OCI-LY7 (cell line): ENCODE results near the gene MESP1. TPM values are rescaled to one million over a fixed set of nuclear protein-coding genes. Genes with fewer than 3 reads are reported as not detected.
A peak's percentile ranks its signal among the peaks of the same experiment; 100 is the strongest.

Experiments
- BruUV-seq: library from RNA; stranded (reverse); fragments of 400-500 nt; replicated peaks from 2 replicates; lab custom pipeline; 2021; lab: Mats Ljungman, UMichigan
- CTCF ChIA-PET: fragments of 300-600 bp; sonication (Branson Sonifier 250); formaldehyde crosslinking; loops from one replicate; lab custom pipeline; 2022; ENCODE audit warnings: antibody characterized with exemption; ENCODE audit not compliant: unreplicated experiment; lab: Charles Lee
- POLR2A ChIA-PET: fragments of 300-600 bp; sonication (Branson Sonifier 250); formaldehyde crosslinking; loops from one replicate; lab custom pipeline; 2022; ENCODE audit warnings: antibody characterized with exemption; lab: Charles Lee
- DNase-seq: peaks from one replicate; pipeline ENCODE4 v3.0.0-alpha.2; 2015; ENCODE audit warnings: low spot score
- H2AFZ ChIP-seq: fragments of 200-600 bp; sonication (generic), shearing (Covaris generic); 2 replicates; pipeline ENCODE4 v1.6.1; 2014; ENCODE audit warnings: mild to moderate bottlenecking, antibody characterized with exemption, low read length, moderate library complexity
- H3K27ac ChIP-seq: fragments of 200-600 bp; sonication (generic); 2 replicates; pipeline ENCODE4 v1.5.1; 2014; ENCODE audit warnings: mixed run types, low read depth, mild to moderate bottlenecking, moderate library complexity, low read length, inconsistent platforms; ENCODE audit not compliant: poor library complexity, severe bottlenecking
- H3K36me3 ChIP-seq: fragments of 200-600 bp; sonication (generic); 2 replicates; pipeline ENCODE4 v1.6.1; 2014; ENCODE audit warnings: mild to moderate bottlenecking, antibody characterized with exemption, low read length, moderate library complexity, mixed read lengths; ENCODE audit not compliant: insufficient read depth
- H3K4me1 ChIP-seq: fragments of 200-600 bp; sonication (generic); 2 replicates; pipeline ENCODE4 v1.5.1; 2014; ENCODE audit warnings: mild to moderate bottlenecking, low read length; ENCODE audit not compliant: insufficient read depth, poor library complexity, severe bottlenecking
- H3K4me2 ChIP-seq: fragments of 200-600 bp; sonication (generic); 2 replicates; pipeline ENCODE4 v1.6.1; 2014; ENCODE audit warnings: mild to moderate bottlenecking, low read length
- H3K4me3 ChIP-seq: fragments of 200-600 bp; sonication (generic); 2 replicates; pipeline ENCODE4 v1.5.1; 2014; ENCODE audit warnings: mild to moderate bottlenecking, low read depth, low read length; ENCODE audit not compliant: poor library complexity, severe bottlenecking
- H3K79me2 ChIP-seq: fragments of 200-600 bp; sonication (generic); 2 replicates; pipeline ENCODE4 v1.6.1; 2016; ENCODE audit warnings: low read depth, mild to moderate bottlenecking, low read length, moderate library complexity, mixed read lengths; ENCODE audit not compliant: insufficient read depth
- H3K9me2 ChIP-seq: fragments of 200-600 bp; sonication (generic); 2 replicates; pipeline ENCODE4 v1.6.1; 2016; ENCODE audit warnings: mild to moderate bottlenecking, low read length, mixed read lengths; ENCODE audit not compliant: insufficient read depth
- H3K9me3 ChIP-seq: fragments of 200-600 bp; sonication (generic); 2 replicates; pipeline ENCODE4 v1.6.1; 2014; ENCODE audit warnings: mild to moderate bottlenecking, mixed run types, low read length, mixed read lengths
- H4K20me1 ChIP-seq: fragments of 200-600 bp; sonication (generic); 2 replicates; pipeline ENCODE4 v1.6.1; 2014; ENCODE audit warnings: mild to moderate bottlenecking, antibody characterized with exemption, low read length, moderate library complexity, mixed read lengths; ENCODE audit not compliant: insufficient read depth
- CTCF ChIP-seq: fragments of 200-600 bp; sonication (generic); conservative IDR thresholded peaks from 2 replicates; pipeline ENCODE4 v1.5.1; 2014; ENCODE audit warnings: mild to moderate bottlenecking, antibody characterized with exemption, low read length, moderate library complexity, mixed read lengths
- EZH2phosphoT487 ChIP-seq: fragments of 200-600 bp; sonication (generic); IDR thresholded peaks from 2 replicates; pipeline ENCODE4 v1.6.1; 2018; ENCODE audit warnings: low read depth, borderline replicate concordance, mild to moderate bottlenecking, mixed run types, antibody characterized with exemption, low read length, moderate library complexity, mixed read lengths
- intact Hi-C: fragments of 100-400 bp; cut with micrococcal nuclease; formaldehyde crosslinking; loops from one replicate; pipeline ENCODE4 v1.10.0; 2022; ENCODE audit not compliant: unreplicated experiment
- total RNA-seq, 2 experiments: library from RNA; depleted of rRNA in 1 of 2; stranded (reverse); fragments of >200 nt in 1 of 2; shearing (Covaris generic) in 1 of 2; gene quantifications; 2 replicates each; pipeline ENCODE4 v1.2.3, GENCODE V29; 2014 to 2022

The MESP1 gene
- total RNA-seq, 2 experiments from 2014 or later = 3.5 TPM; not detected in 1

DNA sequence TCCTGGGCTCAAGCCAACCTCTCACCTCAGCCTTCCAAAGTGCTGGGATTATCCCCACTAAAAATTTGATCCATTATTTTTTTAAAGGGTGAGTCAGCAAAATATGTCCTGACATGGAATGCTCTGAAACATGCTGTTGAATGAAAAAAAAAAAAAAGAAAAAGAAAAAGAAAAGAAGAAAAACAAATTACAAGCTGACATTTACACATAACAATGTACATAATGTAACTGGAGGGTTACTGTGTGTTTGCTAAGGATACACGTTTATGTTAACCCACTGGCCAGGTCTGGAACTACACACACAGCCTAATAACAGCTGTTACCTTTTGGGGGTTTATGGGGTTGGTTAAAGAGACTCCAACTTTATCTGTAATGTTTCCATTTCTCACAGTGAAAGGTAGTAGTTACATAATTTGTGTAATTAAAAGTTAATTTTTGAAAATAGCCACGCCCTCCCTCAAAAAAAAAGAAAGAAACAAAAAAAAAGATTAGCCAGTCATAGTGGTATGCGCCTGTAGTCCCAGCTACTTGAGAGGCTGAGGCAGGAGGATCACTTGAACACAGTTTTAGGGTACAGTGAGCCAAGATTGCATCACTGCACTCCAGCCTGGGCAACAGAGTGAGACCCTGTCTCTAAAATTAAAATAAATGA lies 22.0 kb upstream of the MESP1 start:
- TF ChIP-seq EZH2phosphoT487 = no peak
- TF ChIP-seq CTCF = peak; percentile 60; the same call in 1 of the 2 replicates
- BruUV-seq = no TSS peak
- ChIA-PET CTCF (no interaction called here), POLR2A (interaction anchor here (0.8 to 1.1 kb wide), 2 partner anchors 12 to 57 kb away, joined by 3 read pairs; no protein-coding TSS in a partner anchor)
- Histone ChIP-seq H2AFZ (no peak overlapping the region), H3K4me1 (no peaks in the 10 kb centered on the region), H3K36me3 (no peaks in the 10 kb centered on the region), H3K4me3 (no peak overlapping the region), H3K27ac (no peak overlapping the region), H3K9me3 (no peaks in the 10 kb centered on the region), H3K4me2 (no peak overlapping the region), H3K79me2 (no peaks in the 10 kb centered on the region), H4K20me1 (no peaks in the 10 kb centered on the region), H3K9me2 (no peaks in the 10 kb centered on the region)
- peak; percentile 43 for DNase-seq
- intact Hi-C loops = no loop called here

- intact Hi-C loops = no loop called here
- Histone ChIP-seq H2AFZ (no peak overlapping the region), H3K79me2 (no peaks in the 10 kb centered on the region), H3K27ac (no peak overlapping the region), H3K4me2 (no peak overlapping the region), H3K36me3 (no peaks in the 10 kb centered on the region), H3K9me3 (no peaks in the 10 kb centered on the region), H4K20me1 (no peaks in the 10 kb centered on the region), H3K9me2 (no peaks in the 10 kb centered on the region), H3K4me1 (no peaks in the 10 kb centered on the region), H3K4me3 (no peak overlapping the region)
- POLR2A ChIA-PET = no interaction called here
- DNase-seq = no peak
- BruUV-seq = no TSS peak
- TF ChIP-seq CTCF = no peak
- no peak for TF ChIP-seq EZH2phosphoT487
- CTCF ChIA-PET = no interaction called here
Observed at GRCh38 chr15:89770041-89770440, 19.0 kb upstream of the MESP1 start.

DNA sequence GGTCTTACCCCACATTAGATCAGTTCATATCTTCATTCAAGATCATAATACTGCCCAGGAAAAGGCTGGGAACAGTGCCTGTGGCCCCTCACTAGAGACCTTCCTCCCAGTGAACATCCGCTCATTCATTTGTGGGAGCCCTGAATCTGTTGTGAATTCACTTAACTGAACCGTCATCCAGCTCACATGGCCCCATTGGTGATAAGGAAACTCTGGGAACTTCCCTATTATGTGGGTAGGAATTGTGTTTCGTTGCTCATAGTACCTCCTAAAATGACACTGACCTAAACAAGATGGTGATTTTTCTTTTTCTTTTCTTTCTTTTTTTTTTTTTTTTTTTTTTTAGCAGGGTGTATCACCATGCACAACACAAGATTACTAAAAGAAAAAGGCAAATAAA lies 18.3 kb upstream of the MESP1 start:
- no peaks in the 10 kb centered on the region for H3K79me2 ChIP-seq
- ChIA-PET POLR2A (no interaction called here), CTCF (no interaction called here)
- BruUV-seq = no TSS peak
- no peak for DNase-seq
- TF ChIP-seq CTCF = no peak
- TF ChIP-seq EZH2phosphoT487 = no peak
- H3K4me3 ChIP-seq = no peak overlapping the region
- H3K9me3 ChIP-seq = no peaks in the 10 kb centered on the region
- no peaks in the 10 kb centered on the region for H3K36me3 ChIP-seq
- H2AFZ ChIP-seq = no peak overlapping the region
- H3K27ac ChIP-seq = no peak overlapping the region
- intact Hi-C loops = no loop called here
- no peaks in the 10 kb centered on the region for H3K9me2 ChIP-seq
- no peak overlapping the region for H3K4me2 ChIP-seq
- no peaks in the 10 kb centered on the region for H3K4me1 ChIP-seq
- H4K20me1 ChIP-seq = no peaks in the 10 kb centered on the region
